Right cardiac atrium (tissue), 5 donors: ENCODE measurements around the gene COL6A5. TPM values are rescaled to one million over a fixed set of nuclear protein-coding genes. Genes with fewer than 3 reads are reported as not detected.
"Not testable (repeated sequence)": the region's sequence is repeated elsewhere in the genome, so short reads cannot be mapped to it uniquely, and the experiment has no call there.

Source experiments
- ATAC-seq, 2 donors: fragments of 200-7000 bp; cut with Tn5 transposase; one replicate each; pipeline versions ENCODE4 v1.8.0 to v1.9.1; 2020; ENCODE audit warnings: moderate library complexity in 2 of 2, mild to moderate bottlenecking in 1 of 2
- DNase-seq, 3 donors: peaks; one replicate each; pipeline ENCODE4 v3.0.0-alpha.2; 2020
- H3K27ac ChIP-seq: one replicate; pipeline ENCODE4 v1.5.1; 2013; ENCODE audit warnings: mild to moderate bottlenecking, low read length, control low read depth, moderate library complexity
- H3K27me3 ChIP-seq: one replicate; pipeline ENCODE4 v1.6.1; 2013; ENCODE audit not compliant: control insufficient read depth, insufficient read depth
- H3K4me1 ChIP-seq: one replicate; pipeline ENCODE4 v1.6.1; 2013; ENCODE audit warnings: low read length; ENCODE audit not compliant: control insufficient read depth, insufficient read depth
- H3K4me3 ChIP-seq: one replicate; pipeline ENCODE4 v1.5.1; 2013; ENCODE audit warnings: low read length, control low read depth
- H3K9me3 ChIP-seq: one replicate; pipeline ENCODE4 v1.6.1; 2013; ENCODE audit warnings: low read length; ENCODE audit not compliant: control insufficient read depth
- WGBS: extraction: QIAGEN DNeasy Blood & Tissue Kit; methylation state at CpG from one replicate; pipeline ENCODE4 v1.1.7; 2013; 5-methylcytosine and 5-hydroxymethylcytosine counted together
- intact Hi-C, 4 donors: fragments of 100-400 bp; cut with DNase I; formaldehyde crosslinking; loops; one replicate each; pipeline versions ENCODE4 v1.11.0 to v1.14.0; 2022 to 2023
- polyA plus RNA-seq: library from polyadenylated mRNA; stranded (reverse); fragments of 200-250 nt; gene quantifications from one replicate; pipeline ENCODE4 v1.2.3, GENCODE V29; 2013
- total RNA-seq, 4 donors: library from RNA; stranded (reverse); fragmentation: NEBNext Ultra II Directional; extraction: Animal tissue kit (Norgen Biotek cat#: 25700); gene quantifications; one replicate each; pipeline ENCODE4 v1.2.1, GENCODE V29; 2021
- donor health status: healthy with polysubstance abuse.
- donor health status: DM: no; HTN: yes; CAD: no.
- donor health status: DM: no; HTN: no; CAD: no.
- donor health status: DM: no; HTN: yes; CAD: no; lungs with severe emphysema.
- donor health status: DM: yes; HTN: yes; CAD: no.

Gene COL6A5
- total and polyA plus RNA-seq, 5 donors, result not detected

- Histone ChIP-seq H3K4me3 (no peak overlapping the region), H3K27me3 (no peaks in the 10 kb centered on the region), H3K4me1 (no peaks in the 10 kb centered on the region), H3K27ac (no peak overlapping the region), H3K9me3 (no peaks in the 10 kb centered on the region)
- 80% methylated on average over 2 of the region's 2 CpGs for WGBS
- intact Hi-C loops, result no loop called here
- DNase-seq (no peak), ATAC-seq (no peak)
These were observed 75.0 kb downstream of the COL6A5 start for GRCh38 chr3:130420466-130420865.

- DNase-seq, result no peak
- Histone ChIP-seq H3K9me3 (no peaks in the 10 kb centered on the region), H3K4me1 (no peaks in the 10 kb centered on the region), H3K27me3 (no peaks in the 10 kb centered on the region), H3K4me3 (no peak overlapping the region), H3K27ac (no peak overlapping the region)
- WGBS, result 93% methylated on average over 4 of the region's 4 CpGs
- intact Hi-C loops, result no loop called here
- ATAC-seq, result no peak
These were observed 77.6 kb downstream of the COL6A5 start for GRCh38 chr3:130423064-130423463.

GRCh38 chr3:130424837-130425236 is 79.4 kb downstream of the COL6A5 start:
- Histone ChIP-seq H3K4me1 (no peaks in the 10 kb centered on the region), H3K9me3 (no peaks in the 10 kb centered on the region), H3K27ac (no peak overlapping the region), H3K4me3 (no peak overlapping the region), H3K27me3 (no peaks in the 10 kb centered on the region)
- DNase-seq (no peak), ATAC-seq (no peak)
- intact Hi-C loops, result no loop called here
- WGBS, result 53% methylated on average over 5 of the region's 5 CpGs

GRCh38 chr3:130425484-130425883 is 80.0 kb downstream of the COL6A5 start:
- DNase-seq (no peak), ATAC-seq (no peak)
- no peaks in the 10 kb centered on the region for H3K4me1 ChIP-seq
- 80% methylated on average over 1 of the region's 1 CpG for WGBS
- no peaks in the 10 kb centered on the region for H3K27me3 ChIP-seq
- H3K9me3 ChIP-seq, result no peaks in the 10 kb centered on the region
- intact Hi-C loops, result no loop called here
- no peak overlapping the region for H3K27ac ChIP-seq
- no peak overlapping the region for H3K4me3 ChIP-seq

- WGBS, result 77% methylated on average over 5 of the region's 5 CpGs
These were observed 80.7 kb downstream of the COL6A5 start for GRCh38 chr3:130426206-130426605.

GRCh38 chr3:130428871-130429712 is 83.6 kb downstream of the COL6A5 start:
- H3K4me3 ChIP-seq, result no peak overlapping the region
- 63% methylated on average over 5 of the region's 5 CpGs for WGBS
- intact Hi-C loops, result no loop called here
- ATAC-seq, result no peak
- H3K27ac ChIP-seq, result no peak overlapping the region
- H3K9me3 ChIP-seq, result no peaks in the 10 kb centered on the region
- no peak for DNase-seq
- H3K4me1 ChIP-seq, result no peaks in the 10 kb centered on the region
- no peaks in the 10 kb centered on the region for H3K27me3 ChIP-seq

More at GRCh38 chr3:130426206-130426605, 80.7 kb downstream of the COL6A5 start:
- H3K4me1 ChIP-seq, result no peaks in the 10 kb centered on the region
- DNase-seq (no peak), ATAC-seq (no peak)
- intact Hi-C loops, result no loop called here
- no peaks in the 10 kb centered on the region for H3K9me3 ChIP-seq
- no peak overlapping the region for H3K27ac ChIP-seq
- no peak overlapping the region for H3K4me3 ChIP-seq
- H3K27me3 ChIP-seq, result no peaks in the 10 kb centered on the region

- DNase-seq, result no peak
- no peaks in the 10 kb centered on the region for H3K9me3 ChIP-seq
- no peak overlapping the region for H3K4me3 ChIP-seq
- ATAC-seq, result no peak
- H3K4me1 ChIP-seq, result no peaks in the 10 kb centered on the region
- no peaks in the 10 kb centered on the region for H3K27me3 ChIP-seq
- no peak overlapping the region for H3K27ac ChIP-seq
- WGBS, result 69% methylated on average over 2 of the region's 2 CpGs
- intact Hi-C loops, result no loop called here
These were observed 84.2 kb downstream of the COL6A5 start for GRCh38 chr3:130429713-130430023.

- Histone ChIP-seq H3K27me3 (no peaks in the 10 kb centered on the region), H3K4me1 (no peaks in the 10 kb centered on the region), H3K9me3 (no peaks in the 10 kb centered on the region), H3K27ac (no peak overlapping the region), H3K4me3 (no peak overlapping the region)
- DNase-seq (no peak), ATAC-seq (no peak)
- intact Hi-C loops, result no loop called here
These were observed 84.8 kb downstream of the COL6A5 start for GRCh38 chr3:130430266-130430665.

GRCh38 chr3:130432086-130432485 is 86.6 kb downstream of the COL6A5 start:
- intact Hi-C loops, ATAC-seq: not testable (repeated sequence)
- 77% methylated on average over 10 of the region's 10 CpGs for WGBS

GRCh38 chr3:130433306-130433705 is 87.8 kb downstream of the COL6A5 start:
- Histone ChIP-seq H3K27me3 (no peaks in the 10 kb centered on the region), H3K9me3 (no peaks in the 10 kb centered on the region), H3K4me1 (no peaks in the 10 kb centered on the region), H3K27ac (no peak overlapping the region), H3K4me3 (no peak overlapping the region)
- WGBS, result 40% methylated on average over 1 of the region's 1 CpG
- ATAC-seq, result no peak
- intact Hi-C loops, result no loop called here
- DNase-seq, result no peak

More at GRCh38 chr3:130432086-130432485, 86.6 kb downstream of the COL6A5 start:
- H3K9me3 ChIP-seq, H3K27me3 ChIP-seq, H3K4me3 ChIP-seq, H3K4me1 ChIP-seq, DNase-seq, H3K27ac ChIP-seq: not testable (repeated sequence)

GRCh38 chr3:130442284-130442683 is 96.8 kb downstream of the COL6A5 start:
- WGBS, result 43% methylated on average over 1 of the region's 1 CpG
- DNase-seq (no peak), ATAC-seq (no peak)
- Histone ChIP-seq H3K27ac (no peak overlapping the region), H3K4me3 (no peak overlapping the region), H3K27me3 (no peaks in the 10 kb centered on the region), H3K9me3 (no peaks in the 10 kb centered on the region), H3K4me1 (no peaks in the 10 kb centered on the region)
- intact Hi-C loops, result no loop called here

GRCh38 chr3:130446840-130447239 is 101.4 kb downstream of the COL6A5 start:
- H3K4me1 ChIP-seq, H3K9me3 ChIP-seq, H3K27me3 ChIP-seq, ATAC-seq, DNase-seq, H3K27ac ChIP-seq, intact Hi-C loops, H3K4me3 ChIP-seq: not testable (repeated sequence)
- WGBS, result 60% methylated on average over 6 of the region's 6 CpGs
